Activated CD8-positive, alpha-beta memory T cell treated with anti-CD3 and anti-CD28 coated beads for 48 hours (primary cell): ENCODE data around the gene THSD4.

Experiments used
- DNase-seq, 3 experiments: peaks; one replicate each; pipeline ENCODE4 v3.0.0-alpha.2; 2020; ENCODE audit warnings: low read depth in 2 of 3, low spot score in 2 of 3

Gene THSD4

DNA sequence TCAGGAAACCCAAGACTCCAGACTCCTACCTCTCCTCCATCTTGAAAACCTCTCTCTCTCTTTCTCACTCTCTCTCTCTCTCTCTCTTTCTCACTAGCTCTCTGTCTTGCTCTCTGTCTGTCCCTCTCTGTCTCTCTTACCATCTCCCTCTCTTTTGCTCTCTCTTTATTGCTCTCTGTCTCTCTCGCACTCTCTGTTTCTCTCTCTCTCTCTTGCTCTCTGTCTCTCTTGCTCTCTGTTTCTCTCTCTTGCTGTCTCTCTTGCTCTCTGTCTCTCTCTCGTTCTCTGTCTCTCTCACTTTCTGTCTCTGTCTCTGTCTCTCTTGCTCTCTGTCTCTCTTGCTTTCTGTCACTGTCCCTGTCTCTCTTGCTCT, 620.1 kb downstream of the THSD4 start:
- no peak for DNase-seq

GRCh38 chr15:71736286-71736947, 621.1 kb downstream of the THSD4 start:
- DNase-seq, result no peak

DNA sequence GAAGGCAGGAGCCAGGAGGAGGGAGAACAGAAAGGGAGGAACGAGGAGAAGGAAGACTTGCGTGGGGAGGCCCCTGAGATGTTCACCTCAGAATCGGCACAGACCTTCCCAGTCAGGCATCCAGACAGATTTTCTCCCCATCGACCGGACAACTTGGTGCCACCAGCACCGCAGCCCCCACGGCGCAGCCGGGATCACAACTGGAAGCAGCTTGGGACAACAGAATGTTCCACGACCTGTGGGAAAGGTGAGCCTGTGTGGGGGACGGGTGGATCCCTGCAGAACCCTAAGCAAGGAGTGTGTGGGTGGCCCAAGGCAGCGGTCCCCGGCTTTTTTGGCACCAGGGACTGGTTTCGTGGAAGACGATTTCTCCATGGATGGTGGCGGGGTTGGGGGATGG, 622.5 kb downstream of the THSD4 start:
- DNase-seq, result no peak

- DNase-seq, result no peak
Measured at GRCh38 chr15:71739355-71739754, 624.1 kb downstream of the THSD4 start.

DNA sequence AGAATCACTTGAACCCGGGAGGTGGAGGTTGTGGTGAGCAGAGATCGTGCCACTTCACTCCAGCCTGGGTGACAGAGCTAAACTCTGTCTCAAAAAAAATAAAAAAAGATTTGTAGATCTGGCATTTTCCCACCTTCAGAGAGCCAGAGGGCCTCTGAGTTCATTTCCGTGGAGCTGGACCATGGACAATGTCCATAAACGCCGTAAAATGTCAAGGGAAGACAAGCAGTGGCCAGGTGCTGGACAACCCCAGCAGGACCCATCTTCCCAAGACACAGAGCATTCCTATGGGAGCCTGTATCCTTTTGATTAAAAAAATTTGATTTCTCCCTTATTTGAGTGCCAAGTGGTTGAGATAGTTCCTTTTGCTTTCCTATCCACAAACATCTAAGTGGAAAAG, 627.7 kb downstream of the THSD4 start:
- DNase-seq, result no peak

DNA sequence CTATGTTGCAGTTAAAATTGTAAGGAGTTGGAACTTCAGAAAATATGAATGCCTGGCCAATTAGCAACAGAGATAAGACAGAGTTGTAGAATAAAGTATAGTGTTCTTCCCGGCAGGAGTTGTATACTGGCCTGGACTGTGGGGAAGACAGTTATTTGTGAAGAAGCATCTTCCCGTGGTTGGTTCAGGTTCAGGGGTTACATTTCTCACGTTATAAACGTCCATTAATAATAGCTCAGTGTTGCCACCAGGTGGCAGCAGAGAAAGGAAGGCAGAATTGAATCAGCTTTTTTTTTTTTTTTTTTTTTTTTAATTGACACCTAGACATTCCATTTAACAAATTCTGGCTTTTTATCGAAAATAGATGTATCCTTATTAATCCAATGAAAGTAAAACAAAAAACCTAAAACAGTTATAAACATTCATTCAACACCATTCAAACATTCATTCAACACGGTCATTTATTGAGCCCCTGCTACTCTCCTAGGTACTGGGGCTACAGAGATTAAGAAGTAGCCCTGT, 628.7 kb downstream of the THSD4 start:
- DNase-seq, result peak in 2 of 3 experiments; percentile 10 to 18

DNA sequence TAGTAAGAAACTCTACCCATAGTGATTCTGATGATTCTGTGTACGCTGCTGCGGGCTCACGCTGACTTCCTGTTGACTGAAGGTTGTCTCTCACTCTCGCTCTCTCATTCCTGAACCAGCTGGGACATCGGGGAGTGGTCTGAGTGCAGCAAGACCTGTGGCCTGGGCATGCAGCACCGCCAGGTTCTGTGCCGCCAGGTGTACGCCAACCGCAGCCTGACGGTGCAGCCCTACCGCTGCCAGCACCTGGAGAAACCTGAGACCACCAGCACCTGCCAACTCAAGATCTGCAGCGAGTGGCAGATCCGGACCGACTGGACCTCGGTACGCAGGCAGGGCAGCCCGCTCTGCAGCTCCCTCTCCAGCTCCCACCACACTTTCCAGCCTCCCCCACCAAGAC, 631.4 kb downstream of the THSD4 start:
- no peak for DNase-seq

DNA sequence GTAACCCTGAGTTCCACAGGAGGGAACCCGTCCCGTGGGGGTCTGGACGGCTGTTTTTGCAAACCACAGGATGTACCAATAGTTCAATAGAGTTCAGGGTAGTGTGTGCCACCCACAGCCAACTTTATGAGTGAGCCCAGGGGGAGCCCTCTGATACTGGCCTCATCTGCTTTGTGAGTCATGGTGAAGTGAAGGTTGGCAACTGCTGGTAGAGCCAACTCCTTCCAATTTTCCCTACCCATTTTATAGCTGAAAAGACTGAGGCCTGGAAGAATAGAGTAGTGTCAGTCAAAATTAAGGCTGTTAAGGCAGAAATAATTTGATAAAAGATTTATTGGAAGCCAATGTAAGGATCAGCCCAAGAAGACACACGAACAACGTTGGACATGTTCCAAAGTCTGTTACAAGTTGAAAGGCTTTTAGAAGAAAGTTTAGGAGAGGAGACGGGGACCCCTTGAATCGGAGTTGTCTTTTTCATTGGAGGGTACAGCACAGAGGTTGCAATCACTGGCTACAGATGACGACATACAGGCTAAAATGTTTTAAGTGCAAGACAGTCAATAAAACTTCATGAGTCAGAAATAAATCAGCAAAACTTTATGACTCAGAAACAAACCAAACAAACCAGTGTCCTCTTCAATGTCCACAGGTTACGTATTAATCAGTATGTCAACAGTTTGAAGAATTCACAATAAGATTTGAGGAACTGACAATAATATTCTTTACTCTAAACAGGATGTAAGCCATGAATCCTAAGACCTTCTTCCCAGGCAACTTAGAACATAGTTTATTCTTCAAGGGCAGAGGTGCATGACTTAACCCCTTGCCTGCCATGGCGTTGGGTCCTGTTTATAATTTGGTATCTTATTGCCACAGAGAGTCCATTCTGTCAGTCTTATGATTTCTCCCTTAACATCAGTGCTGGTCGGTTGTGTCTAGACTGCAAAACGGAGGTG, 632.1 kb downstream of the THSD4 start:
- DNase-seq, result no peak

GRCh38 chr15:71748293-71748718, 633.0 kb downstream of the THSD4 start:
- no peak for DNase-seq

GRCh38 chr15:71749500-71749899, 634.2 kb downstream of the THSD4 start:
- DNase-seq, result no peak

DNA sequence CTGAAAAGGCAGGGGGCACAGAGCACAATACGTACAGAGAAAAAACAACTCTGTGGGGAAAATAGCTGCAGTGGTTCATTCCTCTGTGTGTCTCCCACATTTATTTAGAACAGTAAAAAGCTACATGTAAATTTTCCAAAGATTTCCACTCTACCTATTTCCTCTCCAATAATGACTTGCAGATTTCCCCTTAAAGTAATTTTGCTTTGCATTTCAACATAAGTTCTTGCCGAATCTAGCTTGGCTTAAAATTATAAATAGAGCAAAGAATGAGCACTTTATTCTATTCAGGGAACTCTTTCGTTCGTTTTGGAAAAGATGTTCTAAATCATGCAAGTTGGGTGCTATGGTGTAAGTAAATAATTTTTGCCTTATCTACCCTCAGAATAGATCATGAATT, 636.9 kb downstream of the THSD4 start:
- no peak for DNase-seq

DNA sequence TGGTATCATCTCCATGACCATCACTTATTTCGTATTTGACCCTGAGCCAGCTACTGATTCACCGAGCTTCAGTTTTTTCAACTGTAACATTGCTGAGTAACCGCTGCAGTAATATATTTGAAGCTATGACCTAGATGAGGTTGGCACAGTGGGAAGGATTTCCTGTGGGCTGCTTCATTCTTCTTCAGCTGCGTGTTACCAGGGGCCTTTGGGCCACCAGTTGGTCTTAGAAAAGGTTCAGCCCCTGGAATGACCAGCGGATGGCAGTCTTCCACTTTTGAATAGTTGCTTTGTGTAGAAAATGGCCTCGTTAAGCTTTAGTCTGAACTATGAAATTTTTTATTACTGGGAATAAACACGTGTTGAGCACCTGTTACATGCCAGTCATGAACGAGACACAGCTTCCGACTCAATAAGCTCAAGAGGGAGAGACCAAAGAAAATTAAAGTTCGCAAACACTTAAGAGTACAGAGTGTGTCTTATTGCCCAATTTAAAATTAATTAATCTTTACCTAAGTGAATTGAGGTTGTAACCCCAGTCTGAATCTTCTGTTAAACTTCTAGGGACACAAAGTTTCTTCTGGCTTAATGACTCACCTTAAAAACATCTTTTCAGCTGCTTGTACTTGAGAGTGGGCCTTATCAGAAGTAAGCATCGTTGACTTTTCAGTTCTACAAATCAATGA, 637.5 kb downstream of the THSD4 start:
- DNase-seq, result no peak

DNA sequence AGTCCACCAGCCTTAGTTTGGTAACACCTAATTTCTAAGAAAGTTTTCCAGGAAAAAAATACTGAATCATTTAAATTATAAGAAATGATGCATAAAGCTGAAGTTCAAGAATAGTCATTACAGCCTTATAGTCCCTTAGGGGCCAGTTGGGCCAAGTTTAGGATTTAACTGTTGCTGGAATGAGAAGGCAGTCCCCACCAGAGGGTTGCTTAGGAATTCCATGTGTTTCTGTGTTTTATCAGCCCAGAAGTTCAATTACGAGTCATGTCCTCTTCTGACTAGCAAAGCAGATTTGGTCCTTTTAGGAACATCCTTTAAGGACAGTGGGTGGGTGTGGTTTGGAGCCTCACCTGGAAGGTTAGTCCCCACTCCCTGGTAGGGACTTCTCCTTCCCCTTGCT, 638.1 kb downstream of the THSD4 start:
- no peak for DNase-seq

DNA sequence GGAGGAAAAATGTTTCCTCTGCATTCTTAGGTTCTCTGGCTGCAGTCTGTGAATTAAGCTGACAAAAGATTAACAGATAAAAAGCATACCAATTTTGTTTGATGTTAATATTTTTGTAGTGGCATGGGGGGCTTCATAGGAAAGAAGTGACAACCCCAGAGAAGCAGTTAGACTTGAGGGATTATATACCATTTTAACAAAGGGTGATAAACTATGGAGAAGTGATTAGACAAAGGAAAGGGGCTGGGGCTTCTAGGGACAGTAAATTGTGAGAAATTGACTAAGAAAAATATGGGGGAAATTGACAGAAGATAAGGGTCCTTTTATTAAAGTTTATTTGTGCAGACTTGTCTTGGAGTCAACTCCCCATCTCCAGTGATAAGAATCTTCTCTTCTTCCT, 639.4 kb downstream of the THSD4 start:
- DNase-seq, result no peak

GRCh38 chr15:71755092-71755970, 640.1 kb downstream of the THSD4 start:
- DNase-seq, result no peak

DNA sequence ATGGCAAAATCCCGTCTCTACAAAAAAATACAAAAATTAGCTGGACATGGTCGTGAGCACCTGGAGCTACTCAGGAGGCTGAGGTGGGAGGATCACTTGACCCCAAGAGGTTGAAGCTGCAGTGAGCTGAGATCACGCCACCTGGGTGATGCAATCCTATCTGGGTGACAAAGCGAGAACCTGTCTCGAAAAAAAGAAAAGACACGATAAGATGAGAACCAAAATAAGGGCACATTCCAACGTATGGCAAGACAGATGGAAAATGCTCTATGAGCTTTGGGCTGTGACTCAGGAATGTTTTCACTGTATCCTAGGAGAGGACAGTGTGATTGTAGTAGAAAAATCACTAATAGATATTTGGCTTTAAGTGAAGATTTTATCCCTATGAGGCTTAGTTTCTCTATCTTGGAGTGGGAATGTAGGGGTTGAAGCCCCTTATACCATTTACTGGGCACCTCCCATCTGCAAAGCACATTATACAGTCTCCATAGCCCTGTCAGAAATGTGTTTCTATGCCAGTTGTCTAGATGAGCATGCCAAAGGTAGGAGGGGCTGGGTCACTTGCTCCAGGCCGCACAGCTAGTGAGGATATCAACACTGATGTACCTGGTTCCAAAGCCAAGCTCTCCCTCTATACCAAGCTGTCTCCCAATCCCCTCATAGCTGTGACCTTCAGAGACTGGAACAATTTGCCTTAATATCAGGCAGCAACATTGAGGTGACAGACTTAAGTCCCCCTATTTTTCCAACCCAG, 641.5 kb downstream of the THSD4 start:
- no peak for DNase-seq

DNA sequence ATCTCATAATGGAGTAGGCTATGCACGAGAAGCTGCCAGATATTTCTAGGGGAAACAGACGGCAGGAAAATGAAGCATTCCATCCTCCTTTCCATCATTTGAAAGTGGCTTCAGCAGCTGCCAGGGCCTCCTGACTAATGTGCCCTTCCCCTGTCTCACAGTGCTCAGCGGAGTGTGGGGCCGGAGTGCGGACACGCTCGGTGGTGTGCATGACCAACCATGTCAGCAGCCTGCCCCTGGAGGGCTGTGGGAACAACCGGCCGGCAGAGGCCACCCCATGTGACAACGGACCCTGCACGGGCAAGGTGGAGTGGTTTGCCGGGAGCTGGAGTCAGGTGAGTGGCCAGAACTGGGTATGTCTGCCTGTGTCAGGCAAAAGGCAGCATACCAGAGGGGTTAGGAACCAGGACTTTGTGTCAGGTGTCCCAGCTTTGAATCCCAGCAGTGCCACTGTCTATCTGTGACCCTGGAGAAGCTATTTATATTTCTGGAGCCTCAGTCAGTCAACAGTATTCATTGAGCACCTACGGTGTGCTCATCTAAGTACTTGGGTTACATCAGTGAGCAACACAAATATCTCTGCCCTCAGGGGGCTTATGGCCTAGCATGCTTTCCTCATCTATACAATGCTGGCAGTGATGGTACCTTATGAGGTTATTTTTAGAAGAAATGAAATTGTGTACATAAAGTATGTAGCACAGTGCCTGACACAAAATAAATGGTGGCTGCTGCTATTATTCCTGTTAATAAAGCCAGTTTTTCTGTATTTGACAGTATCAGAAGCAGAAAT, 642.7 kb downstream of the THSD4 start:
- DNase-seq, result no peak

GRCh38 chr15:71758711-71759110, 643.4 kb downstream of the THSD4 start:
- DNase-seq, result no peak

GRCh38 chr15:71760852-71761251, 645.6 kb downstream of the THSD4 start:
- no peak for DNase-seq
